SK-N-MC (cell line): Measurements from ENCODE around the gene TUBB2B.

ENCODE experiments used
- EZH2 ChIP-seq: fragments of 200-600 bp; sonication (generic); IDR thresholded peaks from one replicate; pipeline ENCODE4 v1.6.1; 2017; ENCODE audit warnings: antibody characterized with exemption
- FOXP2 ChIP-seq: optimal IDR thresholded peaks from 2 replicates; pipeline ENCODE3; 2011; ENCODE audit warnings: mild to moderate bottlenecking, moderate library complexity; ENCODE audit not compliant: insufficient read depth; ENCODE audit errors: extremely low read length, control extremely low read depth
- POLR2AphosphoS5 ChIP-seq: IDR thresholded peaks from 2 replicates; pipeline ENCODE4 v1.6.1; 2012; ENCODE audit warnings: mild to moderate bottlenecking, low read depth, low read length, borderline replicate concordance

DNA sequence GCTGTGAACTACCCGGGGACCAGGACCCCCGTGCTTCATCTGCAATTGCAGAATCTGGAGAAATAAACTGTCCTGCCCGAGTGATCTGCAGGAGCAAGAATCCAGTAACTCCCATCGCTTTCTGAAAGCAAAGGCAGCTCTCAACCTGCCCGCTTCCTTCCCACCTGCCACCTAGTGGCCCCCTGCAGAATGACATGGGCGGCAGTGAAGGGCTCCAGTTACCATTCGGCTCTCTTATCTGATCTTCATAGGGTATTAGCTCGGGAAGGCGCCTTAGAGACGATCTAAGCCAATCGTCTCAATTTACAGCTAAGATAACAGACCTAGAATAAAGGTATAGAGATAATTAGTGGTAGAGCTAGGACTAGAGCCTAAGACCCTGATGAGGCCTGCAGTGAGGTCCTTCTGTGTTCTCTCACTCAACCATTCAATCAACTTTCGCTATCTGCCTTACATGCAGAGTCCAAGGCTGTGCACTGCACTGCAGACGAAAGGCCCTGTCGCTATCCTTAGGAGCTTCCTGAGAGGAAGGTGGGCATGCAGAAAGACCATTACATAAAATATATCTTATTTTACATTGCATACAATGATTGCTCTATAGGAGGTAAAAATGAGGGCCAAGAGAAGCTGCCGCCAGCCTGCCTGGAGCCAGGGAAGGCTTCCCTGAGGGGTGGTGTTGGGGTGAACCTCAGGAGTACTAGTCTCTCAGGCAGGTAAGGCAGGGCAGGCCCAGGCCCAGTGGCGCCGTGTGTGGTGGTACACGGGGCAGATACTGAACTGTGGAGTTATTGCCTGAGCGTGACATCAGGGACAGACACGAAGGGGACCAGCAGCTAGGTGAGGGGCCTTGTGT lies 24.2 kb upstream of the TUBB2B start:
- TF ChIP-seq EZH2 (no peak), POLR2AphosphoS5 (no peak), FOXP2 (no peak)
